Measurements from ENCODE around the gene COQ8B. TPM values are rescaled to one million over a fixed set of nuclear protein-coding genes. Genes with fewer than 3 reads are reported as not detected.

The COQ8B gene
- total RNA-seq, 1 donor from 2014 or later, result 33.3 TPM

DNA sequence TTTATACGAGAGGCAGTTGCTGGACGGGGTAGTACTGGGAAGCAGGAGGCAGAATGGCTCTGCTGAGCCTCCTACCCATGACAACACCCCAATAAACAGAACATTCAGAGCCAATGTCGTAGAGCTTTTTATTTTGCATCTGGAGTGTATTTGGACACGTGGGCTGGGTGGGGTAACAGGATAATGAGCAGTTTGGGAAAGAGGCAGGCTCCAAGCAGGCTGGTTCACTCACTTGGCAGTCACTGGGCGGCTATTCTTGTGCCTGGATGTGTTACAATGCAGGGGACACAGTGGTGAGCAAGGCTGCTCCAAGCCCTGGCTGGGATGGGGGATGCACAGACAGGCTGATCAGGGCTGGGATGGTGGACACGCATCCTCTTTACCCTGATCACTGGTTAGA lies 24.1 kb upstream of the COQ8B start:
- H3K4me1 ChIP-seq, result peaks cover 6 to 11% of the 10 kb centered on the region in 2 donors
- peaks cover 42 to 44% of the 10 kb centered on the region in 2 donors for H3K36me3 ChIP-seq
- peak in 1 of 2 donors; percentile 84 for DNase-seq (ENCODE audit: low spot score in 2 of 2)
- peak overlapping the region in 1 of 2 donors; percentile 8 for H3K4me3 ChIP-seq
- no peak for TF ChIP-seq CTCF (IDR thresholded peaks at IDR 0.05)
- H3K27ac ChIP-seq, result peak overlapping the region; percentile 66 to 75
- no peaks in the 10 kb centered on the region for H3K27me3 ChIP-seq
- intact Hi-C loops (cut with DNase I), result no loop called here
- no peaks in the 10 kb centered on the region for H3K9me3 ChIP-seq

DNA sequence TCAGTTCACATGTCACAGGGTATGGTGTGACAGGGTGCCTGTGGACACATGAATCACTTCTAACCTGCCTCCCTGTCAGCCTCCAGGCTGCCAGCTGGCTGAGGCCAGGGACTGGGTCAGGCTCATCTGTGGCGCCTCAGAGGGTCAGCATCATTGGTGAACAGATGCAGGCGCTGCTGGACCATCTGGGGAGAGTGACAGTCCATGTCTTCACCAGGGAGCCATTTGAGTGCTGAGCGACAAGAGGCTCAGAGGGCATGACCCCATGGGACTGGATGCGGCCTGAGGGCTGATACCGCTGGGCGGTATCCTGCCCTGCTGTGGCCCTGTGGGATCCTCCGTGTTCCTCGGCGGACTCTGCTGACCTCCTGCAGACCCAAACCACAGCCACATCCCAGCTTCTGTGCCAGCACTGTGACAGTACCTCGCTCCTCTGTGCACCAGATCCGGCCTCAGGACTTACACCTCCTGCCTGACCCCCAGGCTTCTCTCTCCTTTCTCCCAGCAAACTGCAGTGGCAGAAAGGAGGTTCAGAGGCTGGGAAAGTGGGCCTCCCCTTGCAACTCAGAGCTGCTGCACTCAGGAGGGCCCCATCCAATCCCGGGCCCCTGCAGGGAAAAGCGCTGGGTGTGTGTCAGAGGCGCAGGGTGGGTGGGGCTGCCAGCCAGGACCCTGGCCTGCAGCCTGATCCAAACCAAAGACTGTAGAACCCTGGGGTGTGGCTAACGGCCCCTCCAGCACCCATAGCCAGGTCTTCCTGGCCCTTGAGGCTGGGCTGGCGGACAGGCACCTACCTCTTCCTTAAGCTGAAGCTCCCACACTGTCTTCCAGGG lies 23.4 kb upstream of the COQ8B start:
- TF ChIP-seq CTCF (IDR thresholded peaks at IDR 0.05), result no peak
- Histone ChIP-seq H3K36me3 (peaks cover 48 to 51% of the 10 kb centered on the region in 2 donors), H3K27ac (peak overlapping the region; percentile 66 to 75), H3K4me1 (peaks cover 6 to 11% of the 10 kb centered on the region in 2 donors), H3K4me3 (peak overlapping the region in 1 of 2 donors; percentile 8), H3K27me3 (no peaks in the 10 kb centered on the region), H3K9me3 (no peaks in the 10 kb centered on the region)
- DNase-seq (ENCODE audit: low spot score in 2 of 2), result no peak
- intact Hi-C loops (cut with DNase I), result no loop called here

- no peak for DNase-seq (ENCODE audit: low spot score in 2 of 2)
- H3K27ac ChIP-seq, result peak overlapping the region; percentile 66 to 75
- intact Hi-C loops (cut with DNase I), result no loop called here
- H3K9me3 ChIP-seq, result no peaks in the 10 kb centered on the region
- no peak overlapping the region for H3K4me3 ChIP-seq
- no peaks in the 10 kb centered on the region for H3K27me3 ChIP-seq
- H3K36me3 ChIP-seq, result peaks cover 57% of the 10 kb centered on the region in 2 donors
- peaks cover 6 to 11% of the 10 kb centered on the region in 2 donors for H3K4me1 ChIP-seq
- TF ChIP-seq CTCF (IDR thresholded peaks at IDR 0.05), result no peak
Measured at GRCh38 chr19:40739030-40739839, 22.5 kb upstream of the COQ8B start.

- DNase-seq (ENCODE audit: low spot score in 2 of 2), result no peak
Measured at GRCh38 chr19:40737102-40737644, 20.5 kb upstream of the COQ8B start.

More at GRCh38 chr19:40737102-40737644, 20.5 kb upstream of the COQ8B start:
- Histone ChIP-seq H3K4me1 (peaks cover 6 to 11% of the 10 kb centered on the region in 2 donors), H3K9me3 (no peaks in the 10 kb centered on the region), H3K27me3 (no peaks in the 10 kb centered on the region), H3K4me3 (no peak overlapping the region), H3K36me3 (peaks cover 75 to 77% of the 10 kb centered on the region in 2 donors), H3K27ac (no peak overlapping the region)
- no peak for TF ChIP-seq CTCF (IDR thresholded peaks at IDR 0.05)
- intact Hi-C loops (cut with DNase I), result no loop called here
